Esophagus squamous epithelium (tissue), 4 donors: ENCODE results near the gene LINS1.

Experiments used
- POLR2A ChIP-seq, 4 donors: fragments of 450-650 bp; IDR thresholded peaks; one replicate each; pipeline ENCODE4 v1.6.1; 2017; ENCODE audit warnings: antibody characterized with exemption in 4 of 4, mild to moderate bottlenecking in 4 of 4, moderate library complexity in 3 of 4
- TF ChIP-seq, protein P1 (sequence below), 6 experiments: fragments of 450-650 bp in 4 of 6; fragments of 200-600 bp in 2 of 6; sonication (generic) in 2 of 6; IDR thresholded peaks; one replicate each; pipeline ENCODE4 v1.5.1; 2016 to 2019; ENCODE audit warnings: antibody characterized with exemption in 6 of 6, mild to moderate bottlenecking in 4 of 6, moderate library complexity in 4 of 6

- TF ChIP-seq POLR2A (IDR thresholded peaks at IDR 0.05), result no peak
- TF ChIP-seq, protein P1, sequence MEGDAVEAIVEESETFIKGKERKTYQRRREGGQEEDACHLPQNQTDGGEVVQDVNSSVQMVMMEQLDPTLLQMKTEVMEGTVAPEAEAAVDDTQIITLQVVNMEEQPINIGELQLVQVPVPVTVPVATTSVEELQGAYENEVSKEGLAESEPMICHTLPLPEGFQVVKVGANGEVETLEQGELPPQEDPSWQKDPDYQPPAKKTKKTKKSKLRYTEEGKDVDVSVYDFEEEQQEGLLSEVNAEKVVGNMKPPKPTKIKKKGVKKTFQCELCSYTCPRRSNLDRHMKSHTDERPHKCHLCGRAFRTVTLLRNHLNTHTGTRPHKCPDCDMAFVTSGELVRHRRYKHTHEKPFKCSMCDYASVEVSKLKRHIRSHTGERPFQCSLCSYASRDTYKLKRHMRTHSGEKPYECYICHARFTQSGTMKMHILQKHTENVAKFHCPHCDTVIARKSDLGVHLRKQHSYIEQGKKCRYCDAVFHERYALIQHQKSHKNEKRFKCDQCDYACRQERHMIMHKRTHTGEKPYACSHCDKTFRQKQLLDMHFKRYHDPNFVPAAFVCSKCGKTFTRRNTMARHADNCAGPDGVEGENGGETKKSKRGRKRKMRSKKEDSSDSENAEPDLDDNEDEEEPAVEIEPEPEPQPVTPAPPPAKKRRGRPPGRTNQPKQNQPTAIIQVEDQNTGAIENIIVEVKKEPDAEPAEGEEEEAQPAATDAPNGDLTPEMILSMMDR (IDR thresholded peaks at IDR 0.05), result no peak
Measured at GRCh38 chr15:100614918-100615317, 12.9 kb upstream of the LINS1 start.
